ENCODE results near the gene LMF2.

DNA sequence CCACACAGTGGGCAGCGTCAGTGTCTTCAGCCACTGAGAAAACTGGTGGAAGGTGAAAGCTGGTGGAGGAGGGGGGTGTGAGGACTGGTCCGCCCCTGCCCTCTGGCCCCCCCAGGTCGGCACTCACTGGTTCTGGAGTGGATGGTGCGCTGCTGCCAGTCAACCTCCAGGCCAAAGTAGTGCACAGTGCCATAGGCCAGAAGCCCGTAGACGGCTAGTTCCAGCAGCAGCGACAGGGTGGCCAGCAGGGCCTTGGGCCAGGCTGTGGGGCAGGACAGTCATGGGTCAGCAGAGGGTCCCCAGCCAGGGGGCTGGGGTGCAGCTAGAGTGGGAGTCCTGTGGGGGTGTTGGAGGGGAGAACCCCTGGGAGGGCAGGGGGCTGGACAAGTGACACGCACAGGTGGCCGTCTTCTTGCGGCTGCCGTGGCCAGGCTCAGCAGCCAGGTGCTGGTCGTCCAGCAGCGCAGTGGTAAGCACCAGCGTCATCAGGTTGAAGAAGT, 2.2 kb downstream of the LMF2 start:
- TF ChIP-seq, protein P1, sequence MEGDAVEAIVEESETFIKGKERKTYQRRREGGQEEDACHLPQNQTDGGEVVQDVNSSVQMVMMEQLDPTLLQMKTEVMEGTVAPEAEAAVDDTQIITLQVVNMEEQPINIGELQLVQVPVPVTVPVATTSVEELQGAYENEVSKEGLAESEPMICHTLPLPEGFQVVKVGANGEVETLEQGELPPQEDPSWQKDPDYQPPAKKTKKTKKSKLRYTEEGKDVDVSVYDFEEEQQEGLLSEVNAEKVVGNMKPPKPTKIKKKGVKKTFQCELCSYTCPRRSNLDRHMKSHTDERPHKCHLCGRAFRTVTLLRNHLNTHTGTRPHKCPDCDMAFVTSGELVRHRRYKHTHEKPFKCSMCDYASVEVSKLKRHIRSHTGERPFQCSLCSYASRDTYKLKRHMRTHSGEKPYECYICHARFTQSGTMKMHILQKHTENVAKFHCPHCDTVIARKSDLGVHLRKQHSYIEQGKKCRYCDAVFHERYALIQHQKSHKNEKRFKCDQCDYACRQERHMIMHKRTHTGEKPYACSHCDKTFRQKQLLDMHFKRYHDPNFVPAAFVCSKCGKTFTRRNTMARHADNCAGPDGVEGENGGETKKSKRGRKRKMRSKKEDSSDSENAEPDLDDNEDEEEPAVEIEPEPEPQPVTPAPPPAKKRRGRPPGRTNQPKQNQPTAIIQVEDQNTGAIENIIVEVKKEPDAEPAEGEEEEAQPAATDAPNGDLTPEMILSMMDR (IDR thresholded peaks at IDR 0.05; ENCODE audit: low read depth, low read length, poor library complexity, severe bottlenecking) = no peak
- no peak for TF ChIP-seq EZH2phosphoT487 (IDR thresholded peaks at IDR 0.05; ENCODE audit: borderline replicate concordance, low read length)
